DND-41 (cell line): Measurements from ENCODE around the gene ART5.

Source experiments
- ATAC-seq: fragments of 200-7000 bp; cut with Tn5 transposase; 3 replicates; pipeline ENCODE4 v1.9.1; 2021; ENCODE audit warnings: low read depth; ENCODE audit not compliant: insufficient read depth
- DNase-seq: peaks from one replicate; pipeline ENCODE4 v3.0.0-alpha.2; 2020
- H2AFZ ChIP-seq: 2 replicates; pipeline ENCODE4 v1.6.0; 2012; ENCODE audit warnings: low read depth, low read length
- H3K27ac ChIP-seq: 2 replicates; pipeline ENCODE4 v1.5.1; 2012; ENCODE audit warnings: low read length, inconsistent platforms
- H3K27me3 ChIP-seq: fragments of 200-600 bp; sonication (generic); 2 replicates; pipeline ENCODE4 v1.6.0; 2012; ENCODE audit warnings: low read length, mild to moderate bottlenecking, inconsistent platforms; ENCODE audit not compliant: insufficient read depth, poor library complexity
- H3K36me3 ChIP-seq: 2 replicates; pipeline ENCODE4 v1.5.1; 2012; ENCODE audit warnings: low read length, inconsistent platforms; ENCODE audit not compliant: insufficient read depth
- H3K4me1 ChIP-seq: 2 replicates; pipeline ENCODE4 v1.5.1; 2012; ENCODE audit warnings: mild to moderate bottlenecking, low read length; ENCODE audit not compliant: insufficient read depth
- H3K4me2 ChIP-seq: 2 replicates; pipeline ENCODE4 v1.6.0; 2012; ENCODE audit warnings: mild to moderate bottlenecking, moderate library complexity, low read length, inconsistent platforms; ENCODE audit not compliant: insufficient read depth
- H3K4me3 ChIP-seq, 2 experiments: fragments of 200-600 bp in 1 of 2; shearing (Covaris generic) in 1 of 2; 2 replicates each; pipeline ENCODE4 v1.5.1; 2012 to 2016; ENCODE audit warnings: inconsistent platforms in 2 of 2, low read length in 2 of 2, mild to moderate bottlenecking in 2 of 2, low read depth in 1 of 2, moderate library complexity in 1 of 2
- H3K79me2 ChIP-seq: 2 replicates; pipeline ENCODE4 v1.6.0; 2012; ENCODE audit warnings: low read length, inconsistent platforms; ENCODE audit not compliant: insufficient read depth
- H3K9ac ChIP-seq: 2 replicates; pipeline ENCODE4 v1.6.0; 2012; ENCODE audit warnings: low read depth, mild to moderate bottlenecking, inconsistent platforms, low read length, moderate library complexity
- H3K9me3 ChIP-seq: 2 replicates; pipeline ENCODE4 v1.5.1; 2012; ENCODE audit warnings: low read length, moderate library complexity, mild to moderate bottlenecking, inconsistent platforms; ENCODE audit not compliant: insufficient read depth, severe bottlenecking
- H4K20me1 ChIP-seq: 2 replicates; pipeline ENCODE4 v1.6.0; 2012; ENCODE audit warnings: low read length; ENCODE audit not compliant: insufficient read depth
- CTCF ChIP-seq: IDR thresholded peaks from 2 replicates; pipeline ENCODE4 v1.5.1; 2012; ENCODE audit warnings: borderline replicate concordance, low read length, moderate library complexity, mild to moderate bottlenecking; ENCODE audit not compliant: poor library complexity, severe bottlenecking; ENCODE audit errors: extremely low read depth
- EZH2 ChIP-seq: IDR thresholded peaks from 3 replicates; pipeline ENCODE4 v1.6.1; 2012; ENCODE audit warnings: borderline replicate concordance, low read depth, mild to moderate bottlenecking, moderate library complexity, low read length, inconsistent platforms; ENCODE audit not compliant: severe bottlenecking

ART5 gene

GRCh38 chr11:3635641-3636375 is 6.0 kb downstream of the ART5 start:
- no peak overlapping the region for H2AFZ ChIP-seq
- TF ChIP-seq EZH2 = no peak
- TF ChIP-seq CTCF = no peak

GRCh38 chr11:3632070-3632660 is 9.6 kb downstream of the ART5 start:
- H3K36me3 ChIP-seq = no peaks in the 10 kb centered on the region
- no peak overlapping the region for H2AFZ ChIP-seq
- no peaks in the 10 kb centered on the region for H4K20me1 ChIP-seq
- H3K4me1 ChIP-seq = no peaks in the 10 kb centered on the region
- H3K9me3 ChIP-seq = no peaks in the 10 kb centered on the region
- ATAC-seq = no peak
- no peak overlapping the region for H3K4me3 ChIP-seq
- no peak overlapping the region for H3K27ac ChIP-seq
- H3K79me2 ChIP-seq = no peaks in the 10 kb centered on the region
- no peak for DNase-seq
- no peak overlapping the region for H3K9ac ChIP-seq
- H3K4me2 ChIP-seq = no peak overlapping the region
- TF ChIP-seq CTCF (no peak), EZH2 (no peak)
- H3K27me3 ChIP-seq = peaks cover 2% of the 10 kb centered on the region

More at GRCh38 chr11:3635641-3636375, 6.0 kb downstream of the ART5 start:
- Histone ChIP-seq H3K36me3 (no peaks in the 10 kb centered on the region), H3K4me3 (no peak overlapping the region), H3K9ac (no peak overlapping the region), H3K4me2 (no peak overlapping the region), H3K4me1 (no peaks in the 10 kb centered on the region), H3K27ac (no peak overlapping the region), H3K9me3 (no peaks in the 10 kb centered on the region), H4K20me1 (no peaks in the 10 kb centered on the region), H3K79me2 (no peaks in the 10 kb centered on the region), H3K27me3 (peaks cover 2% of the 10 kb centered on the region)
- no peak for DNase-seq
- ATAC-seq = no peak

- Histone ChIP-seq H2AFZ (no peak overlapping the region), H3K4me2 (no peak overlapping the region), H3K9me3 (no peaks in the 10 kb centered on the region), H3K9ac (no peak overlapping the region), H3K27me3 (peaks cover 2% of the 10 kb centered on the region), H3K27ac (no peak overlapping the region), H3K79me2 (no peaks in the 10 kb centered on the region), H4K20me1 (no peaks in the 10 kb centered on the region), H3K4me1 (no peaks in the 10 kb centered on the region), H3K36me3 (no peaks in the 10 kb centered on the region), H3K4me3 (no peak overlapping the region)
- DNase-seq (no peak), ATAC-seq (no peak)
- TF ChIP-seq EZH2 (no peak), CTCF (no peak)
These were observed 10.5 kb downstream of the ART5 start for GRCh38 chr11:3631331-3631730.
